HG03045 (cell line): ENCODE data around the gene AGBL4.

ENCODE experiments used
- ATAC-seq: cut with Tn5 transposase; IDR thresholded peaks from one replicate; pipeline ENCODE4 v1.9.1; 2021; ENCODE audit warnings: mild to moderate bottlenecking, moderate library complexity; ENCODE audit not compliant: unreplicated experiment

The AGBL4 gene

DNA sequence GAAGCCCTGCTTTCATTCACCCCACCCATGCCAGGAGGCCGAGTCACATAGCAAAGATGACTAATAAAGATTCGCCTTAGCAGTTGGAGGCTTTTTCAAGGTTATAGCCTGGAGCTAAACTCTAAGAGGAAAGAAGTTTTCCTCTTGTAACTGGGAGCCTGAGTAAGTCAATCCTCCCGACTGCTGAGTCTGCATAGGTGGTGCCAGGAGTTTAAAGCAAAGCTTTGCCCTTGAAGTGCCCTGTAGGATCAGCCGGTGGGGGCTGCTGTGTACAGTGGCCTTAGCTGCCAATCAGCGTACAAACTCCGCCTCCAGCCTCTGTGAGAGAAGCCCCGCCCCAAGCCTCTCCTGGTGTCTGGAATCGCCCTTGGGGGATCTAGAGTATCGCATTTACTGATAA lies 1404.2 kb downstream of the AGBL4 start:
- no peak for ATAC-seq

DNA sequence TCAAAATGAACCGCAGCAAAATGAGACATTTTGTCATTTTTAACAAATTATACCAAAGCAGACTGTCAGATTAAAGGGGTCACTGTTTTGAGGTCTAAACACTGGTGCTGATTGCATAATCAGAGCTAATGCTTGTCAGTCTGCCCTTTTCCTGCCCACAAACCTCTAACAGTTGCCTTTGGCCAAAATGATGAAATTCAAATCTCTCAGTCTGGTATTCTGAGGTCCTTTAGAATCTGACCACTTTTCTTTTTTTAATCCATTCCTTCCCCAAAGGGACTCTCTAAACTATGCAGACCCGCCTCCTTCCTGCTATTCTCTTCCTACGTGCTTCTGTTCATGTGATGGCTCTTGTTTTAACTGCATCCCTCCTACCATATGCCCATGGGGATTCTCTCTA lies 1406.5 kb downstream of the AGBL4 start:
- no peak for ATAC-seq

DNA sequence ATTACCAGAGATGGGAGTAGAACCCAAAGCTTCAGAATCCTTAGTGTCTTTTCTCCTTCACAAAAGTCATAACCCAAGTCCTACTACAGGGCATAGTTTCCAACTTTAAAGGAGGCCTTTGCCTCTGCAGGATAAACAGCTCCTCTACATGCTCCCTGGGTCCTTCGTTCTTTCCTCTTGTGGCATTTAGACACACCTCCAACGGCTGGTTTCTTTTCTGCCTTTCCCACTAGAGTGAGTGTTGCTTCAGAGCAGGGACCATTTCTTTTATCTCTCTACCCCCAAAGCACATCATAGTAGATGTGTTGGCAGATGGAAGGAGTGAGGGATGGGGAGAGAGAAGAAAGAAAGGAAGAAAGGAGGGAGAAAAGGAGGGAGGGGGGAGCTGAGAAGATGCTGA lies 1407.0 kb downstream of the AGBL4 start:
- no peak for ATAC-seq

DNA sequence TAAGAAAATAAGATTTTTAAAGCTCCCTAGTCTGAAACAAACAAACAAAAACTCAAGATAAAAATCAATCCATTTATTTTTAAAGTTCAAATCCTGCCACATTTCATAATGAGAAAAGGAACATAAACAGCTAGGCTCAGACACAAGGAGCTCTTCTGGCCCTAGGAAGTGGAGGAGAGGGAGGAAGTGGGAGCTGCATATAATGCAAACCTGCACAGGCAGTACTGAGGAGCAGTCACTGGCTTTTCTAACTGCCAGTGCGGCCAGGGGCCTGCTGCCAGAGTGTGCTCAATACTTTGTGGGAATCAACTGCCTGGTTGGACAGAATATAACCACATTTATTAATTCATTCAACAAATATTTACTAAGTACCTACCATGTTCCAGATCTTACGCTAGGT lies 1411.9 kb downstream of the AGBL4 start:
- no peak for ATAC-seq

DNA sequence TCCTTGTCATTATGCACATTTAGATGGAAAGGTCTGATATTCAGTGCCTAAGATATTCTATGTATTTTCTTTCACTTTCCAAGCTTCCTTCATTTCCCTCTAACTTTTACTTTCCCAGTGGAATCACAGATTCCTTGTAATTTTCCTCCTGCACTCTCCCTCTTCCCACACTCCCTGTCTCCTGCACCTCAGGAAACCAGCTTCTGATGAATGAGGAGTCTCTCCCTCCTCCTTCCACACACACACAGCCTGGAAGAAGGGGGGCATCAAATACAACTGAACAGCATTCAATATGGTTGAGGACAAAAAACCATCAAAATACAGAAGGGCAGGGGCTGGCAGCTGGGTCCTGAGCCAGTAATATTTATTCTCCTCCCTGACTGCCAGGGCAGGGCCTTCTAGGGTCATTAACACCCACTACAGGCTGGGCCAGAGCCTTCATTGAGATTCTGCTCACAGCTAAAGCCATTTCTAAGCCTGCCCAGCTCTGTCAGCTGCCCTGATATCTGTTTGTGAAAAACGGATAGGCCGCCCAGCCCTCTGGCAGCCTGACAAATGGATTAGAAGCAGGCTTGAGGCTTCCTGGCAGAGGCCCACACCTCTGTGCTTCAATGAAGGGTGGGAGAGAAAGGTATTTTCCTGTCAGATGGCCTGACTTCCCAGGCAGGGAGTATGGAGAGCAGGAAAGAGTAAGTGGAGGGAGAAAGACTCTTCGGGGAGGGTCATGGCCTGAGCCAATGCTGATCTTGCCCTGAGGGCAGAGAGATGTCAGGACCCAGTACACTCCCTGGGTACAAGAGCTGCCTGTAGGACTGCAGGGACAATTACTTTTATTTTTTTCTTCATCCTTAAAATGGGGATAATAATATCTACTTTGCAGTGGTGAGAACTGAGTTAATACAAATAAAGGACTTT lies 1412.9 kb downstream of the AGBL4 start:
- no peak for ATAC-seq

DNA sequence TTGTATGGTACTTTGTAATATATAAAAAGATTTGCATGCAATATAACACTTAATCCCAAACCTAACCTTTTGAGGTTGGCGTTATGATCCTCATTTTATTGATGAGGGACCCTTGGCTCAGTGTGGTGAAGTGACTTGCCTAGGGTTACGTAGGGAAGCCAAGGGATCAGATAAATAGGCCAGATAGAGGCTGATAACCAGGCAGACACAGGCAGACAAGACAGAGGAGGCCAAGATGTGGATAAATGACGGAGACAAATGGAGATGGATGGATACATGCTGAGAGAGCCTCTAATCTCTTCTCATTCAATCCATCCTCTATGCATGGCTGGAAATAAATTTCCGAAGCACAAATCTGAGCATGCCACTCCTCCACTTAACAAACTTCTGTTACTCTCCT lies 1414.9 kb downstream of the AGBL4 start:
- ATAC-seq = no peak

DNA sequence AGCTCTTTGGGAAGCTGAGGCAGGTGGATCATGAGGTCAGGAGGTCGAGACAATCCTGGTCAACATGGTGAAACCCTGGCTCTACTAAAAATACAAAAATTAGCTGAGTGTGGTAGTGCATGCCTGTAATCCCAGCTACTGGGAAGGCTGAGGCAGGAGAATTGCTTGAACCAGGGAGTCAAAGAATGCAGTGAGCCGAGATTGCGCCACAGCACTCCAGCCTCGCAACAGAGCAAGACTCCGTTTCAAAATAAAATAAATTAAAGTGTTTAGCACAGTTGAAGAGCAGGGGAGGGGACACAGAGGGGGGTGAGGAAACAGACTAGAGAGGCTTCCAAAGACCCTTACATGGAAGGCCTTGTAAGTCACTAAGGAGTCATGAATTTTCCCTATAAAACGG lies 1420.5 kb downstream of the AGBL4 start:
- ATAC-seq = no peak

DNA sequence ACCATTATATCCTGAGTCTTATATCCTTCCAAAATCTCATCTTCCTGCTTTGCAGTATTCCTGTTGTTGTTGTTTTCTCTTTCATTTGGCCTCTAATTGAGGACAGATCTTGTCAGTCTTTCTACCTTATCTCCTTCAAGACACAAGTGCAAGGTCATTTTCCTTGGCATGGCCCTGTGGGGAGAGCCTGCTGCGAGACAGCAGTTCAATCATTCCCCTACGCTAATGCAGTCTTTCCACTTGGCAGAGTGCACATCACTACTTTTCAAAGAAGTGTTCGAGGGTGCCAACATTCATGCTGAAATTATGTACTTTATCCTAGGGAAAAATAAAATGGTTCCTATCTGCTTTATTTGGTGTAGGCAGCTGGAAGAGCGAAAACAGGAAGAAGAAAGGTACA lies 1421.4 kb downstream of the AGBL4 start:
- ATAC-seq = no peak

DNA sequence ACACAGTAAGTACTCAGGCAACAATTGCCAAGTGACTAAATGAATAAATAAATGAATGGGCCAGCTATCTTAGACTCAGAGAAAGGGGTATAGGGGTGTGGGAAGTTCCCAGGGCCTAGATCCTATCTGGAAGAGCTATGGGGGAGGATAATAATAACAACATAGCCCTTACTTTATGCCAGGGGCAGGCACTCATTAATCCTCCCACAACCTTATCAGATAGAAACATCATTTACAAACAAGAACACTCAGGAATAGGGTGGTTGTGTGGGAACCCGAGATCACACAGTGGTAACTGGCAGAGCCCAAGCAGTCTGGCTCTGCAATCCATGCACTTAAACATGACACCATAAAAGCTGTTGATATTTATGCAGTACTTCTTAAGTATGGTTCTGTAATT lies 1423.6 kb downstream of the AGBL4 start:
- ATAC-seq = no peak

DNA sequence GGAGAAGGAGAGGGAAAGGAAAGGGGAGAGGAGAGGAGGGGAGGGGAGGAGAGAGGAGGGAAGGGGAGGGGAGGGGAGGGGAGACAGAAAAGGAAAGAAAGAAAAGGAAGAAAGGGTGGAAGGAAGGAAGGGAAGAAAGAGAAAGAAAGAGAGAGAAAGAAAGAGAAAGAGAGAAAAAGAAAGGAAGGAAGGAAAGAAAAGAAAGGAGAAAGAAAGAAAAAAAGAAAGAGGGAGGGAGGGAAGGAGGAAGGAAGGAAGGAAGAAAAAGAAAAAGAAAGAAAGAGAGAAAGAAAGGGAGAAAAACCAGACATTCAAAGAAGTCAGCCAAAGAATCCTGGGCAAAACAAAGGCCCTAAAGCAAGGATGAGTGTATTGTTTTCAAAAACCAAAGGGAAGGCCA lies 1426.1 kb downstream of the AGBL4 start:
- ATAC-seq = no peak

DNA sequence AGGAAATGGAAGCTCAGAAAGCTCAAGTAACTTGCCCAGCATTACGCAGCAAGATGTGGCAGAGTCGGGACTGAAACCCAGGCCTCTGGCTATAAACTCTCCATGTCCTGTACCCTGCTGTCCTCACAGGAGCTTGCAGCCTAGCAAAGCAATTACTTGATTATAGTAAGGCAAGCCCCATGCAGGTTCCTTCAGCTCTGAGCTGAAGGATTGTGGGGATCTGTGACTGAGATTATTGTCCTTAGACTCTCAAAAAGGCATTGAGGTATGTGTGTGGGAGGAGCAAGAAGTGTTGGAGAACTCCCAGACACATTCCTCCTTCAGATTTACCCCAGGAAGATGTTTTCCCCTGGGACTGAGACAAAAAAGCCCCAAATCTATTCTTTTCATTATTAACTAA lies 1427.7 kb downstream of the AGBL4 start:
- no peak for ATAC-seq

DNA sequence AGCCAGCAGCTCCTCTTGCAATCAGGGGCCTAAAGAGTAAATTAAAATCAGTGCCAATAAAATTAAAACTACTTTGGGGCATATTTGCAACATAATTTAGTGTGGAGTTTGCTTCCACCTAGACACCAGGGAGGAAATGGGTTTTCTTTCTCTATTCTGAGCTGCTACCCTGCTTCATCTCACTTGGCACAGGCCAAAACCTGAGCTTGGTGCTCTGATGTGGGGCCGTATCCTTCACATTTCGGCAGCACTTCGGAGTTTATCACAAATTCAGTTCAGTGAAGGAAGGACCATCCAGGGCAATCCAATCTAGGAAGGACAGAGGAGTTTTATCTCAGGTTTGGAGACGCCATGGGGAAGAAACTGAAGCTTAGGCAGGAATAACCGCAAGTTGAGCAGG lies 1428.1 kb downstream of the AGBL4 start:
- ATAC-seq = no peak

DNA sequence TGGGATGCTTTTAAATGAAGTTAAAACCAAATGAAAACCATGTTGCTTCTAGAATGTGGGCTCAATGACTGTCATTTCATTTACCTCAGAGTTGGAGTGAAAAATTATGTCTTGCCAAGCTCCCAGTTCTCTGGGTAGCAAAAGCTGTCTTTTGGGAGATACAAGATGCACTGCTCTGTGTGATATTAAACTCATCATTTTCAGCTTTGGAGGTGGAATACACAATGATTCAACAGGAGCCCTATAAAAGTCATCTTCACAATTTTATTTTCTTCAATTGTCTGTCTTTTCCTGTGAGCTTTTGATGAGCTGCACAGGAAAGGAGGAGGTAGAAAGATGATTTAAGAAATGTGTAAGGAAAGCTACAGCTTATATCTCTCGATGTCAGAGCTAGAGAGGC lies 1431.4 kb downstream of the AGBL4 start:
- no peak for ATAC-seq

DNA sequence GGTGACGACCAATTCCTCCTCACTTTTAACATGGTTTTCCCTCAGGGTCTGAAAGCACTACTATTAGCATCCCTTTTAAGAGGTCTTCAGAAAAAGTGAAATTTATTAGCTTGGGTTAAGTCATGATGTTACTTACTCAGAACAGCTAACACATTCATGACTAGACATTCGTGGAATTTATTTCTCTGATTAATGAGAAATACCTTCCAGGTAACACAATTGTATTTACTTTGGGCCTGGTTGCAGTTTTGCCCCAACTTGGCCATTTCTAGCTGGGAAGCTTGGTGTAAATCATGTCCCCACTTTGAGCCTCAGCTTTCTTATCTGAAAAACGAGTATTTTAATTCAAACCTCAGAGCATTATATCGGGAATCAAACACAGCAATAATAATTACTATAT lies 1432.6 kb downstream of the AGBL4 start:
- ATAC-seq = no peak

DNA sequence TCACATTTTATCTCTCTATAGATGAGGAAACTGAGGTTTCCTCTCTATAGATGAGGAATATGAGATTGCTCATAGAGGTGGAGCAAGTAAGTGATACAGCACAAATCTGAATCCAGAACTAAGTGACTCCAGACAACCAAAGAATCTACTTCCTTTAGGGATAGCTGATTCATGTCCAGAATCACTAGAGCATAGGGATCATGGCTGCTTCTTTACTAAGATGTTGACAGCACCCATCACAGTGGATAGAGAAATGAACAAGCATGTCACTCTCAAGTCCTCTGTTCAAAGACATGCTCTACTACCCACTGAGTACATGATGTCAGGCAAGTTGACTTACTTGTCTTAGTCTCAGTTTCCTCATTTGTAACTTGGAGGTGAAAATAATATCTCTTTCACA lies 1435.7 kb downstream of the AGBL4 start:
- no peak for ATAC-seq

DNA sequence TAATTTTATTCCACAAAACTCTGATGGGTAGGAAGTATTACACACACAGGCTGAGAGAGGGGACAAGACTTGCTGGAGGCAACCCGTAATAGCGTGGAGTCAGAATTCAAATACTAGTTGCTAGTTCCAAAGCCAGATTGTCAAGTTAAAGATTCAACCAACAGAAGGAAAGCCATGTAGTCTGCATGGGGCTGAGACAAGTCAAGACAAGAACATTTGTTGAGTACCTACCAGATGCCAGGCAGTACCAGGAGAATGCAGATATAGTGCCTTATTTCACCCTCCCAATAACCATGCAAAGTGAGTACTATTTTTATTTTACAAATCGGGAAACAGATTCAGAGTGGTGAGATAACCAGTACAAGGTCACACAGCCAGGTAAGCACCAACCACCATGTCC lies 1441.3 kb downstream of the AGBL4 start:
- no peak for ATAC-seq

DNA sequence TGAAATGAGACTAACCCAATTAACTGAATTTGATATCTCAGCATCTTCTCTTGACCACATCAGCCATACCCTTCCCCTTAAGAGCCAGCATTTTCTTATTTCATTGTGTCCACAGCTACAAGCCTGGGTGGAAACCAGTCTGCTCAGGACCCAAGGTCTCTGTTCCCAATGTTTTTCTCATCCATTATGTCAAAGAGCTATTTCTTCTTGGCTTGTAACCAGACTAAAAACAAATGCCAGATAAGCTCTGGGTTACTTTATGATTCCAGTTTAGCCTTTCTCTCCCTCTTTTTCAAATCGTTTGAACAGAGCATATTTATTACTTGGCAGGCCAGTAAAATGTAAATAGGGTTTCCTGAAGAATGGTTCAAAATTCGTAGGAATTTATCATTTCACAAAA lies 1442.5 kb downstream of the AGBL4 start:
- ATAC-seq = no peak

DNA sequence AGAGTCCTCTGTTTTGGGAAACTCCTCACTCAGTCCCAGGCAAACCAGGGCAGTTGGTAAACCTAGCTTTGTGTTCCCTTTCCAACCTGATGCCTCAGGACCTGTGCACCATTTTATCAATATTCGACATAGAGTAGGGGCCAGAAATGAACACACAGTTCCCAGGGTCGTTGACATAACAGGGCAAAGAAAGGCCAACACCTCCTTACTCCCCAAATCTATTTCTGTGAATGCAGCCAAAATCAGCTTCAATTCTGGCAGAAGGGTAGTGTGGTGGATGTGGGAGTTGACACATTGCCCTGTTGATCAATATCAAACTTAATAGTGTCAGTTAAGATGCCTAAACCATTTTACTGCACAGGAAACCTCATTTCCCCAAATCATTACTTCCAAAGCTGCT lies 1447.2 kb downstream of the AGBL4 start:
- no peak for ATAC-seq

DNA sequence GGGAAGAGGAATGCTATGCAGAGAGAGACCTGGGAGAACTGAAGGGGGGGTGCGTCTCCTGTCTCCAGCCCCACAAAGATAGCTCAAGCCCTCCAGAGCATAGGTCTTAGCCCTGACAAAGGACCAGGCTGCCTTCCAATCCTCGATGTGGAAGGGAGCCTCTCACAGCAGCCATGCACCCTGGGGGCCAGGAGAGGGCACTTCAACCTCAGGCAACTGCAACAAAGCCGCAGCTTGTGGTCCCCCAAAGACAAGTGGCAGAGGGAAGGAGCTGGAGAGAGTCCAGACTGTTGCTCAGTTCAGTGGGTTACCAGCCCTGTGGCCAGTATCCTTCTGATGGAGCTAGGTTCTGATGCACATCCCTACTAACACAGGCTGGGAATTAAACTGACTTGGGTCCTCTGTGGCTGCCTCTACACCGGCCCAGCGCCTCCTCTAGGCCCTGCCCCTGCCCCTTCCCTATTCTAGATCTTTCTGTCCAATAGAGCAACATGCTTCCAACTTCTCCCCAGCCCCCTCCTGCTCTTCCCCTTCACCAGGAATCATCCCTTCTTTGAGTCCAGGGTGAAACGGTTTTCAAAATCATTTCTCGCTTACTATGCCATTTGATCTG lies 1451.0 kb downstream of the AGBL4 start:
- ATAC-seq = peak; percentile 47

DNA sequence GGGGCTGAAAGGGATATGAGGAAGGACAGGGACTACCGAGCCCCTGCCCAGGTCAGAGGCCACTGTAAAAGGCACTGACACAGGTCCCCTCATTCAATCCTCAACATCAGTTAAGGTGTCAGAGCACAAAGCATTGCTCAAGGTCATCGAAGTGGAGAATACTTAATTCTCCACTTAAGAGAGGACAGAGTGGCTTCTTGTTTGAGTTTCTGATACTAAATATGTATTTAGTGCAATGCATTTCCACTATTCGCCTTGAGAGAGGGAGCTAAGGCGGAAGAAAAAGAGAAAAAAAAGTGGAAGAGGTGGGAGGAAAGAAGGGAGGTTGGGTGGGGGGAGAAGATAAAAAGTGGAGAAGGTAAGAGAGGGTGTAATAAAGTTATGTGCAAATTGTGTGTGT lies 1451.6 kb downstream of the AGBL4 start:
- ATAC-seq = no peak

DNA sequence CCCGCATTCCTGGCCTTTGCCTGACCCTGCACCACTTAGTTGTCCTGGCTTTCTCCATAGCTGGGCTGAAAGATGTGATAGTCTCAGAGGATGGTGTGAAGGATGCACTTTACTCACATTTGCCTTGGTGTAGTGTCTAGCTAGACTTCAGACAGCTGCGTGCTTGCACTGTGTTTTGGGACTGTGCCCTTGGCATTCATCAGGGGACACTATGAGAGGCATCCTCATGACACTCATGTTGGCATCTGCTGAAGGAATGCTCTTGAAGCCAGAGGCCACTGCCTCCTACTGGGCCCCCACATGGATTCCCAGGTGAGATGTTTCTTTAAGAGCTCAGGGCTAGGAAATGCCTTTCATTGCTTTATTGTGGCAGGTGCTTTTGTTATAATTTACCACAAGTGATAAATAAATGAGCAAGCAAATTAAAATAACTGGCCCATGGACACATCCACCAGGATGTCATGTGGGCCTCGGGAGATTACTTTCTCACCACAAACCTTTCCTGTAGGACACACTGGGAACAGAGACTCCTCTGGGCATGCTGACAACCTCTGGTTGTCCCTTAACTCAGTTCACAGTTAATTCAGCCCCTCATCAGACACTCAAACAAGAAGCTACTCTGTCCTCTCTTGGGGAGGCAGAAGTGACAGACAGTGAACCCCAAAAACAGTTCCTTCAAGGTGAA lies 1452.3 kb downstream of the AGBL4 start:
- ATAC-seq = no peak

DNA sequence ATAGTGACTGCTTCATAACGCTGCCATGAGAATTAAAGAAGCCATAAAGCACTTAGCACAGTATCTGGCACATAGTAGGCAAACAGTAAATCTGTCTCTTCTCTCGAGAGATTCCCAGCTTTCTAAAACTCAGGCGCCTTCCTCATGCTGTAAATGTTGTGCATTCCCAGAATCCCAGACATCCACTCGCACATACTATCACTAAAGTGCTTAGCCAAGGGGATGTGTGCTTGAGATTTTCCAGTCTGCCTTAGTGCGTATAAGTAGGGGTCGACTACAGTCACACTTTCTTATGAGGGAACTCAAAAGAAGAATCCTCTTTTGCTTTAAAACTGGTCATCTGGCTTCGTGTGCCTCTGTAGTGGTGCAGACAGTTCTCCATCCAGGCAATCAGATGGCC lies 1453.2 kb downstream of the AGBL4 start:
- ATAC-seq = no peak
